ENCODE measurements around the gene DMBX1. TPM values are rescaled to one million over a fixed set of nuclear protein-coding genes. Genes with fewer than 3 reads are reported as not detected.

Gene DMBX1
- polyA plus RNA-seq, 1 of the 3 experiments (the other 2 are of a cell fraction), result not detected

- H3K79me2 ChIP-seq (ENCODE audit: insufficient read depth), result no peaks in the 10 kb centered on the region
- TF ChIP-seq MXI1 (IDR thresholded peaks at IDR 0.05; ENCODE audit: low read depth, low read length) (no peak), IRF3 (IDR thresholded peaks at IDR 0.05; ENCODE audit: low read depth, low read length) (no peak), NRF1 (IDR thresholded peaks at IDR 0.05; ENCODE audit: low read depth, low read length) (no peak), GABPA (IDR thresholded peaks at IDR 0.05; ENCODE audit: low read depth) (no peak), CHD2 (IDR thresholded peaks at IDR 0.05; ENCODE audit: low read length, partially characterized antibody) (no peak), EP300 (IDR thresholded peaks at IDR 0.05; ENCODE audit: borderline replicate concordance in 1 of 2, low read depth in 1 of 2, low read length in 1 of 2) (no peak), REST (IDR thresholded peaks at IDR 0.05; ENCODE audit: low read depth, low read length) (no peak), POLR2AphosphoS5 (IDR thresholded peaks at IDR 0.05; ENCODE audit: low read depth, low read length) (no peak), JUND (IDR thresholded peaks at IDR 0.05) (no peak), MEF2A (IDR thresholded peaks at IDR 0.05; ENCODE audit: borderline replicate concordance, low read depth) (no peak), RXRA (IDR thresholded peaks at IDR 0.05; ENCODE audit: borderline replicate concordance, low read depth) (no peak), CTCF (IDR thresholded peaks at IDR 0.05) (no peak), ZBTB33 (IDR thresholded peaks at IDR 0.05; ENCODE audit: borderline replicate concordance, low read depth) (no peak), SMC3 (IDR thresholded peaks at IDR 0.05; ENCODE audit: low read depth, low read length) (no peak), PBX3 (IDR thresholded peaks at IDR 0.05) (no peak), YY1 (IDR thresholded peaks at IDR 0.05; ENCODE audit: low read depth) (no peak), NFIC (IDR thresholded peaks at IDR 0.05; ENCODE audit: borderline replicate concordance) (no peak)
- no peaks in the 10 kb centered on the region for H3K36me3 ChIP-seq (replicated peaks in 1 of 2; ENCODE audit: control insufficient read depth in 1 of 2, insufficient read depth in 2 of 2, low read length in 1 of 2)
- H3K4me2 ChIP-seq, result no peak overlapping the region
- peaks cover 17% of the 10 kb centered on the region; the same call in 1 of the 2 replicates for H3K27me3 ChIP-seq (ENCODE audit: insufficient read depth)
- no peak overlapping the region for H3K27ac ChIP-seq (ENCODE audit: low read depth in 2 of 2, low read length in 1 of 2)
- H3K4me3 ChIP-seq (ENCODE audit: low read depth in 2 of 2, low read length in 1 of 2), result peak overlapping the region in 1 of 2 experiments; percentile 12; a peak in 1 of 4 replicates
- no peaks in the 10 kb centered on the region for H3K9me2 ChIP-seq
- no peaks in the 10 kb centered on the region for H4K20me1 ChIP-seq (ENCODE audit: insufficient read depth)
- no peak for DNase-seq
- ChIA-PET POLR2A (interaction anchor here (1.1 kb wide), 1 partner anchor 10 kb away, joined by 3 read pairs; no protein-coding TSS in a partner anchor), CTCF (interaction anchor here (0.6 to 11.5 kb wide), 47 partner anchors 13 to 310 kb away, joined by 3 to 496 read pairs (median 5); partner anchors contain the start of genes DMBX1 and EFCAB14)
- H2AFZ ChIP-seq (ENCODE audit: low read depth), result no peak overlapping the region
- H3K9ac ChIP-seq, result no peak overlapping the region
- no peaks in the 10 kb centered on the region for H3K9me3 ChIP-seq
- 72% methylated on average over 9 of the region's 14 CpGs for WGBS (ENCODE audit: low lambda C conversion rate)
- H3F3A ChIP-seq (replicated peaks; ENCODE audit: insufficient read depth), result no peaks in the 10 kb centered on the region
- peaks cover 0 to 12% of the 10 kb centered on the region in 2 experiments; a peak in 1 of 4 replicates for H3K4me1 ChIP-seq (ENCODE audit: control insufficient read depth in 1 of 2, insufficient read depth in 2 of 2, low read depth in 1 of 2, low read length in 1 of 2)
Measured at GRCh38 chr1:46447499-46448108, 42.0 kb upstream of the DMBX1 start.
